A673 (cell line): ENCODE data around the gene LMBR1. TPM values are rescaled to one million over a fixed set of nuclear protein-coding genes. Genes with fewer than 3 reads are reported as not detected.

Experiments
- BruUV-seq: library from RNA; stranded (reverse); fragments of 400-500 nt; replicated peaks from 2 replicates; lab custom pipeline; 2021; lab: Mats Ljungman, UMichigan
- CTCF ChIA-PET: fragments of 300-600 bp; sonication (Branson Sonifier 250); formaldehyde crosslinking; loops from one replicate; lab custom pipeline; 2022; ENCODE audit warnings: antibody characterized with exemption; lab: Charles Lee
- POLR2A ChIA-PET: fragments of 300-600 bp; sonication (Branson Sonifier 250); formaldehyde crosslinking; loops from one replicate; lab custom pipeline; 2022; ENCODE audit warnings: antibody characterized with exemption; ENCODE audit not compliant: low non-redundant PET; lab: Charles Lee
- DNase-seq: peaks from one replicate; pipeline ENCODE4 v3.0.0-alpha.2; 2015; ENCODE audit warnings: low spot score
- H3K27ac ChIP-seq: fragments of 200-600 bp; sonication (generic); 2 replicates; pipeline ENCODE4 v1.5.1; 2016; ENCODE audit warnings: mixed run types, low read depth, mild to moderate bottlenecking, mixed read lengths, antibody characterized with exemption, low read length; ENCODE audit not compliant: poor library complexity, severe bottlenecking
- H3K27me3 ChIP-seq: fragments of 200-600 bp; sonication (generic); replicated peaks from 2 replicates; pipeline ENCODE4 v1.6.1; 2017; ENCODE audit warnings: mixed run types, low read depth, mild to moderate bottlenecking, mixed read lengths, antibody characterized with exemption, low read length; ENCODE audit not compliant: insufficient read depth, poor library complexity
- H3K36me3 ChIP-seq: fragments of 200-600 bp; sonication (generic); 2 replicates; pipeline ENCODE4 v1.6.1; 2016; ENCODE audit warnings: mixed run types, mild to moderate bottlenecking, mixed read lengths, antibody characterized with exemption, low read length; ENCODE audit not compliant: insufficient read depth, poor library complexity, severe bottlenecking
- H3K4me1 ChIP-seq: fragments of 200-600 bp; sonication (generic); 2 replicates; pipeline ENCODE4 v1.6.1; 2017; ENCODE audit warnings: mixed run types, mild to moderate bottlenecking, mixed read lengths, antibody characterized with exemption, low read length; ENCODE audit not compliant: insufficient read depth, poor library complexity, severe bottlenecking
- H3K4me3 ChIP-seq: fragments of 200-600 bp; sonication (generic); 2 replicates; pipeline ENCODE4 v1.5.1; 2016; ENCODE audit warnings: low read depth, mixed run types, mild to moderate bottlenecking, mixed read lengths, low read length; ENCODE audit not compliant: poor library complexity, severe bottlenecking
- H3K9me3 ChIP-seq: fragments of 200-600 bp; sonication (generic); 2 replicates; pipeline ENCODE4 v1.6.1; 2016; ENCODE audit warnings: mixed run types, low read depth, mild to moderate bottlenecking, mixed read lengths, antibody characterized with exemption, low read length; ENCODE audit not compliant: poor library complexity, severe bottlenecking
- CTCF ChIP-seq: fragments of 300-800, 200-600 bp; sonication (generic); conservative IDR thresholded peaks from 2 replicates; pipeline ENCODE4 v1.5.1; 2017; ENCODE audit warnings: low read depth, mild to moderate bottlenecking, antibody characterized with exemption, low read length, moderate library complexity, mixed read lengths
- EZH2 ChIP-seq: fragments of 200-600 bp; sonication (generic); IDR thresholded peaks from 2 replicates; pipeline ENCODE4 v1.6.1; 2017; ENCODE audit warnings: borderline replicate concordance, low read depth, mild to moderate bottlenecking, mixed read lengths, antibody characterized with exemption, low read length; ENCODE audit not compliant: poor library complexity, severe bottlenecking
- intact Hi-C: fragments of 100-400 bp; cut with micrococcal nuclease; formaldehyde crosslinking; loops from one replicate; pipeline ENCODE4 v1.10.0; 2022; ENCODE audit not compliant: unreplicated experiment
- total RNA-seq: library from RNA; stranded (reverse); gene quantifications from 2 replicates; pipeline ENCODE4 v1.2.3, GENCODE V29; 2021

The LMBR1 gene
- total RNA-seq, 1 experiment from 2014 or later: 50.7 TPM

- Histone ChIP-seq H3K27me3 (no peaks in the 10 kb centered on the region), H3K4me1 (no peaks in the 10 kb centered on the region), H3K27ac (no peak overlapping the region), H3K9me3 (peaks cover 2% of the 10 kb centered on the region), H3K36me3 (no peaks in the 10 kb centered on the region), H3K4me3 (no peak overlapping the region)
- ChIA-PET POLR2A (no interaction called here), CTCF (no interaction called here)
- TF ChIP-seq EZH2 (no peak), CTCF (no peak)
- BruUV-seq: no TSS peak
- no peak for DNase-seq
- intact Hi-C loops: no loop called here
Observed at GRCh38 chr7:156764766-156765165, 128.2 kb downstream of the LMBR1 start.

GRCh38 chr7:156764016-156764669 is 128.8 kb downstream of the LMBR1 start:
- H3K36me3 ChIP-seq: no peaks in the 10 kb centered on the region
- H3K4me1 ChIP-seq: no peaks in the 10 kb centered on the region
- POLR2A ChIA-PET: no interaction called here
- TF ChIP-seq EZH2 (no peak), CTCF (peak; percentile 70)
- H3K27me3 ChIP-seq: no peaks in the 10 kb centered on the region
- peaks cover 6% of the 10 kb centered on the region for H3K9me3 ChIP-seq
- no peak overlapping the region for H3K4me3 ChIP-seq
- no TSS peak for BruUV-seq
- CTCF ChIA-PET: no interaction called here
- DNase-seq: peak; percentile 75
- intact Hi-C loops: no loop called here
- H3K27ac ChIP-seq: no peak overlapping the region

GRCh38 chr7:156759579-156760202 is 133.3 kb downstream of the LMBR1 start:
- Histone ChIP-seq H3K27me3 (no peaks in the 10 kb centered on the region), H3K36me3 (no peaks in the 10 kb centered on the region), H3K4me1 (no peaks in the 10 kb centered on the region), H3K27ac (no peak overlapping the region), H3K4me3 (no peak overlapping the region), H3K9me3 (peaks cover 6% of the 10 kb centered on the region)
- no peak for TF ChIP-seq EZH2
- TF ChIP-seq CTCF: no peak
- BruUV-seq: no TSS peak
- no peak for DNase-seq
- POLR2A ChIA-PET: no interaction called here
- intact Hi-C loops: no loop called here
- CTCF ChIA-PET: no interaction called here
